H7 (cell line): Measurements from ENCODE around the gene SIPA1L3. TPM values are rescaled to one million over a fixed set of nuclear protein-coding genes. Genes with fewer than 3 reads are reported as not detected.

Experiments used
- DNase-seq: peaks from one replicate; pipeline ENCODE4 v3.0.0; 2012
- H3K27me3 ChIP-seq: 2 replicates; pipeline ENCODE4 v1.6.0; 2011; ENCODE audit warnings: mild to moderate bottlenecking, low read length; ENCODE audit not compliant: control insufficient read depth, insufficient read depth
- H3K36me3 ChIP-seq: replicated peaks from 2 replicates; pipeline ENCODE4 v1.5.1; 2011; ENCODE audit warnings: low read length; ENCODE audit not compliant: control insufficient read depth, insufficient read depth
- H3K4me3 ChIP-seq: 2 replicates; pipeline ENCODE4 v1.5.1; 2011; ENCODE audit warnings: low read depth, mild to moderate bottlenecking, control low read depth, low read length, moderate library complexity; ENCODE audit not compliant: insufficient read depth
- total RNA-seq: library from RNA; depleted of rRNA; stranded (reverse); fragments of >200 nt; shearing (Covaris generic); gene quantifications from 2 replicates; pipeline ENCODE4 v1.2.3, GENCODE V29; 2014

The SIPA1L3 gene
- total RNA-seq, 1 experiment from 2014 or later, result 13.4 TPM

DNA sequence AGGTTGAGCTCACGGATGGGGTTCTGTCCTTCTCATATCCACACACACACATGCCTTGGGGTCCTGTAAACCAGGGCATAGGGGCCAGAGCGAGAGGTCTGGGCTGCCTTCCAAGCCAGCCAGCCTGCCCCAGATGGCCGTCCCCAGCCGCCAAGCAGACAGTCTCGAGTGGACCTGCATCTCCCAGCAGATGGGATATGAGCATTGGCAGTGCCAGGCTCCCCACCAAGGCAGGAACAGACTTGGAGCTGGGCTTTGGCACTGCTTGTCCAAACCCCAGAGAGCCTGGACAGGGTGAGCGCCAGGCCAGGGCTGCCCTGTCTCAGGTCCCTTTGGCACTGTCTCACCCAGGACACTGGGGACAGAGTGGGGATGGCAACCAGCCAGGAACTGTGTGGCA, 186.6 kb downstream of the SIPA1L3 start:
- H3K27me3 ChIP-seq, result no peaks in the 10 kb centered on the region
- no peak overlapping the region for H3K4me3 ChIP-seq
- peaks cover 3% of the 10 kb centered on the region for H3K36me3 ChIP-seq
- no peak for DNase-seq

- H3K36me3 ChIP-seq, result peaks cover 7% of the 10 kb centered on the region
- DNase-seq, result peak; percentile 90
- no peak overlapping the region for H3K4me3 ChIP-seq
- no peaks in the 10 kb centered on the region for H3K27me3 ChIP-seq
These were observed 188.7 kb downstream of the SIPA1L3 start for GRCh38 chr19:38095411-38096308.

DNA sequence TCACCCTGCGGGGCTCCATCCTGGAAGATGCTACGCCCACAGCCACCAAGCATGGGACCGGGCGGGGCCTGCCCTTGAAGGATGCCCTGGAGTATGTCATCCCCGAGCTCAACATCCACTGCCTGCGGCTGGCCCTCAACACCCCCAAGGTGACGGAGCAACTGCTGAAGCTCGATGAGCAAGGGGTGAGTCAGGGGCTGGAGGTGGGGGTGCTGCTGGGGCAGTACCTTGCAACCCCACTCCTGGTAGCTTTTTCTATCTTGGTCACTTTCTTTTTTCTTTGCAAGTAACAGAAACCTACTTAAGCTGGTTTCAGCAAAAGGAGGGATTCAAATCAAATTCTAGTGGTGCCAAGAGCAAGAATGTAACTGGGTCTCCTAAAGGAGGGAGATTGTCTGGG, 193.0 kb downstream of the SIPA1L3 start:
- DNase-seq, result no peak
- peaks cover 11% of the 10 kb centered on the region for H3K36me3 ChIP-seq
- no peaks in the 10 kb centered on the region for H3K27me3 ChIP-seq
- no peak overlapping the region for H3K4me3 ChIP-seq

- DNase-seq, result no peak
- no peaks in the 10 kb centered on the region for H3K27me3 ChIP-seq
- no peak overlapping the region for H3K4me3 ChIP-seq
- H3K36me3 ChIP-seq, result peaks cover 12% of the 10 kb centered on the region
These were observed 193.6 kb downstream of the SIPA1L3 start for GRCh38 chr19:38100589-38100988.

DNA sequence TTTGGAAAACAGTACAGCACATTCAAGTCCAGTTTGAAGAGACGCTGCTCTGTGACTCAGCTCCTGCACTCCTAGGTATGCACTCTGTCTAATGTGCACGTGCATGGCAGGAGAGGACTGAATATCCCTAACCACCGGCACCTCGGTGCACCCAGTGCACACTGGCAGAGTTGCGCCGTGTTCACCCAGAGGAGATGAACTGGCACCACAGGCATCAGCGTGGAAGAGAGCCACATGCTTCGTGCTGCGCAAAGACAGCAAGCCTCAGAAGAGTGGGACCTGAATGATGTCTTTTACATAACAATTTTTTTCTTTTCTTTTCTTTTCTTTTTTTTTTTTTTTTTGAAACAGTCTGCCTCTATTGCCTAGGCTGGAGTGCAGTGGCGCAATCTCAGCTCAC, 194.7 kb downstream of the SIPA1L3 start:
- no peak for DNase-seq
- no peak overlapping the region for H3K4me3 ChIP-seq
- H3K36me3 ChIP-seq, result peaks cover 12% of the 10 kb centered on the region
- no peaks in the 10 kb centered on the region for H3K27me3 ChIP-seq

GRCh38 chr19:38105574-38105973, 198.6 kb downstream of the SIPA1L3 start:
- Histone ChIP-seq H3K4me3 (no peak overlapping the region), H3K27me3 (no peaks in the 10 kb centered on the region), H3K36me3 (peaks cover 10% of the 10 kb centered on the region)
- no peak for DNase-seq

- Histone ChIP-seq H3K27me3 (no peaks in the 10 kb centered on the region), H3K36me3 (peaks cover 12% of the 10 kb centered on the region)
- no peak for DNase-seq
These were observed 200.1 kb downstream of the SIPA1L3 start for GRCh38 chr19:38107129-38107528.

DNA sequence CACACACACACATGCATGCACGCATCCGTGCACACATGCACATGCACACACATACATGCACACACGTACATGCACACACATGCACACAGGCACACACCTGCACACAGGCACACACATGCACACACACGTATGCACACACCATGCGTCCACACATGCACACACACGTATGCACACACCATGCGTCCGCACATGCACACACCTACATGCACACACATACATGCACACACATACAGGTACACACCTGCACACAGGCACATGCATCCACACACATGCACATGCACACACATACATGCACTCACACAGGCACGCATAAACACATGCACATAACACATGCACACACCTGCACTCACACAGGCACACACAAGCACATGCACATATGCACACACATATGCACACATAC, 204.9 kb downstream of the SIPA1L3 start:
- Histone ChIP-seq H3K27me3 (no peaks in the 10 kb centered on the region), H3K36me3 (peaks cover 13% of the 10 kb centered on the region), H3K4me3 (no peak overlapping the region)
- DNase-seq, result no peak

More at GRCh38 chr19:38107129-38107528, 200.1 kb downstream of the SIPA1L3 start:
- H3K4me3 ChIP-seq, result no peak overlapping the region

- H3K4me3 ChIP-seq, result no peak overlapping the region
- H3K36me3 ChIP-seq, result peaks cover 12% of the 10 kb centered on the region
- no peak for DNase-seq
- H3K27me3 ChIP-seq, result no peaks in the 10 kb centered on the region
These were observed 207.6 kb downstream of the SIPA1L3 start for GRCh38 chr19:38114651-38115050.

GRCh38 chr19:38115271-38115802, 208.3 kb downstream of the SIPA1L3 start:
- DNase-seq, result no peak
- H3K4me3 ChIP-seq, result no peak overlapping the region
- no peaks in the 10 kb centered on the region for H3K27me3 ChIP-seq
- H3K36me3 ChIP-seq, result peaks cover 12% of the 10 kb centered on the region

- H3K27me3 ChIP-seq, result no peaks in the 10 kb centered on the region
- no peak overlapping the region for H3K4me3 ChIP-seq
- peaks cover 8% of the 10 kb centered on the region for H3K36me3 ChIP-seq
- no peak for DNase-seq
These were observed 211.2 kb downstream of the SIPA1L3 start for GRCh38 chr19:38118176-38118575.

GRCh38 chr19:38120471-38121025, 213.5 kb downstream of the SIPA1L3 start:
- H3K27me3 ChIP-seq, result no peaks in the 10 kb centered on the region
- peaks cover 6% of the 10 kb centered on the region for H3K36me3 ChIP-seq
- no peak overlapping the region for H3K4me3 ChIP-seq
- no peak for DNase-seq

GRCh38 chr19:38122402-38123093, 215.5 kb downstream of the SIPA1L3 start:
- Histone ChIP-seq H3K27me3 (no peaks in the 10 kb centered on the region), H3K4me3 (no peak overlapping the region), H3K36me3 (peaks cover 6% of the 10 kb centered on the region)
- no peak for DNase-seq

- no peak for DNase-seq
- no peak overlapping the region for H3K4me3 ChIP-seq
- peaks cover 3% of the 10 kb centered on the region for H3K36me3 ChIP-seq
- H3K27me3 ChIP-seq, result no peaks in the 10 kb centered on the region
These were observed 218.2 kb downstream of the SIPA1L3 start for GRCh38 chr19:38125238-38125637.
